ENCODE data around the gene UTS2R.
"Not testable (repeated sequence)": the region's sequence is repeated elsewhere in the genome, so short reads cannot be mapped to it uniquely, and the experiment has no call there.

Gene UTS2R

GRCh38 chr17:82376042-82376730 is 4.6 kb downstream of the UTS2R start:
- DNase-seq: no peak

- DNase-seq: not testable (repeated sequence)
Observed at GRCh38 chr17:82377294-82377693, 5.7 kb downstream of the UTS2R start.

- DNase-seq: no peak
Observed at GRCh38 chr17:82377924-82378740, 6.6 kb downstream of the UTS2R start.

GRCh38 chr17:82378741-82379021 is 7.1 kb downstream of the UTS2R start:
- no peak for DNase-seq

GRCh38 chr17:82380860-82381702 is 9.5 kb downstream of the UTS2R start:
- no peak for DNase-seq

GRCh38 chr17:82381703-82382009 is 10.1 kb downstream of the UTS2R start:
- DNase-seq: not testable (repeated sequence)

- DNase-seq: not testable (repeated sequence)
Observed at GRCh38 chr17:82382220-82382932, 10.8 kb downstream of the UTS2R start.

- no peak for DNase-seq
Observed at GRCh38 chr17:82382933-82383255, 11.3 kb downstream of the UTS2R start.

- DNase-seq: no peak
Observed at GRCh38 chr17:82383411-82383810, 11.8 kb downstream of the UTS2R start.

- DNase-seq: no peak
Observed at GRCh38 chr17:82384051-82384729, 12.6 kb downstream of the UTS2R start.

- no peak for DNase-seq
Observed at GRCh38 chr17:82384730-82385481, 13.3 kb downstream of the UTS2R start.

- no peak for DNase-seq
Observed at GRCh38 chr17:82385559-82386254, 14.1 kb downstream of the UTS2R start.

GRCh38 chr17:82386255-82386831 is 14.8 kb downstream of the UTS2R start:
- DNase-seq: no peak

- DNase-seq: no peak
Observed at GRCh38 chr17:82386881-82387704, 15.5 kb downstream of the UTS2R start.

GRCh38 chr17:82387705-82388106 is 16.1 kb downstream of the UTS2R start:
- no peak for DNase-seq

GRCh38 chr17:82388223-82388921 is 16.8 kb downstream of the UTS2R start:
- DNase-seq: peak; percentile 47

GRCh38 chr17:82388922-82389283 is 17.3 kb downstream of the UTS2R start:
- no peak for DNase-seq

- no peak for DNase-seq
Observed at GRCh38 chr17:82389379-82389778, 17.8 kb downstream of the UTS2R start.

All from hematopoietic multipotent progenitor cell treated with erythropoietin and hydrocortisone succinate and interleukin-3 and kit ligand, for 4 days (in vitro differentiated cells).